Measurements from ENCODE around the gene MAP6.

MAP6 gene

GRCh38 chr11:75627906-75628668 is 40.8 kb downstream of the MAP6 start:
- DNase-seq = no peak

DNA sequence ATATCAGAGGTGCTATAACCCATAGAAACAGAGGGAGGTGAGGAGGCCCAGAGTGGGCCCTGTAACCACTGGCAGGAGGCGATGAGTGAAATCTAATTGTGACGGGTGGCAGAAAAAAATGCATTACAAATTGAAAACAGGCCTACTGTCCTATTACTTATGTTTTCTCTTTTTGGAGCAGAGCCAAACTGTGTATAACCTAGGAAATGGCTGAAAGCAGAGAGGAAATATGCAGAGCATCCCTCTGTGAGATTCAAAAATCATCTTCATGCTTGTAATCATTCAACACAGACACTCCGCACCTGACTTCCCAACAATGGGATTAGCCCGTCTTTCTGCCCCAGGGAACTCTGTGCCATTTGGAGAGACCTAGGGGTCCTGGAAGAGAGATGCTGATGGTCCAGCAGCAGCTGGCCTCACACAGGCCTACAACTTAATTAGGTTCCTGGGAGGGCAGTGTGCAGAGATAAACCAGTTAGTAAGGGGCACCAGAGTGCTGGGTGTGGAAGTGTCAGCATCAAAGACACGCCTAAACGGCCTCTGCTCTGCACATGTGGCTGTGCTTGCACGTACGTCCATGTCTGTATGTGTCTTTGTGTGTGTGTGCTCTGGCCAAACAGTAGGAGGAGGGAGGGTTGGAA is 41.8 kb downstream of the MAP6 start:
- no peak for DNase-seq

GRCh38 chr11:75625991-75626888 is 42.6 kb downstream of the MAP6 start:
- no peak for DNase-seq

DNA sequence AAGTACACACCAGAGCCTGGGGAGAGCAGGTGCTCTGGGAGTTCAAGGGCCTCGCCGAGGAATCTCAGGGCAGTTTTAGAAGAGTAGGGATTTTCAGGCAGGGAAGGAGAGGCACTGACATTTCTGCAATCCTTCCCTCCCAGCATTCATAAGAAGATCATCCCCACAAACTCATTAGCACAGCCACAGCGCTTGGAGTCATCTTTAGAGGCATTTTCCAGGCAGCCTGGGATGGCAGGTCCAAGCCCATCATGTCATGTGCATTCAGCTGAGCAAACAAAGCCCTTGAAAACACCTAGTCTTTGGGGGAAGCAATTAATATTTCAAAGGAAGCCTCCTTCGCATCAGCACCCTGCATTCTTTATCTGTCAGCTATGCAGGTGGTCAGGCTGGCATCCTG is 43.8 kb downstream of the MAP6 start:
- no peak for DNase-seq

- DNase-seq = no peak
Observed at GRCh38 chr11:75616281-75616680, 52.6 kb downstream of the MAP6 start.

DNA sequence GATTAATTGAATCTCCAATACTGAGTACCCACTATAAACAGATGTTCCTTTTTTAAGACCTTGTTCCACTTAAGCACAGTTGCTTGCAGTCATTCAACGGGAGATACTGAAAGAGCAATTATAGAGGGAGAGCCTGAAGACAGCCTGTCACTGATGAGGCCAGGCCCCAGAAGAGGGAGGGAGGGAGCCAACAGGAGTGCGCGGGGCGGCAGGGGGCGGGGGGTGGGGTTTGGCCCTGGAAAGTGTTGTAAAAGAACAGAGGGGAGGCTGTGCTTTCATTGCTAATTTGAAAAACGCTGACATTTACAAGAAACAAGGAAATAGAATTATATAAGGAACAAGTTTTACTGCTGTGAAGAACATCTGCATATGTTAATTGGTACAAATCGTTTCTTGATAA is 53.1 kb downstream of the MAP6 start:
- no peak for DNase-seq

DNA sequence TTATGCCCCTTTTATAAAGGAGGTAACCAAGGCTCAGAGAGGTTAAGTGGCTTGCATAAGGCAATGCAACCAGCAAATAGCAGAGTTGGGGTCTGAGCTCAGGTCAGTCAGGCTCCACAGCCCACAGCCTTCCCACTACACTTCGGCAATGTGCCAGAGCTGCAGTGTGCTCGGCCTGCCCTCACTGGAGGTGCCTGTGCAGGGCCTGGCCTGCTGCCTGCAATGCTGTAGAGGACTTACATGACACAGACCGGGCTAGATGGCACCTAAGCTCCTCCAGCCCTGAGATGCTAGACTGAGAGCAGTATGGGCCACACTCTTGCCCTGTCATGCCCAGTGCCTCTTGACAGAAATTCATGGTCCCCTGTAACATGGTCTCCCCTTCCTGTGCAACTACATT is 57.0 kb downstream of the MAP6 start:
- no peak for DNase-seq

GRCh38 chr11:75606099-75606498 is 62.7 kb downstream of the MAP6 start:
- DNase-seq = no peak

DNA sequence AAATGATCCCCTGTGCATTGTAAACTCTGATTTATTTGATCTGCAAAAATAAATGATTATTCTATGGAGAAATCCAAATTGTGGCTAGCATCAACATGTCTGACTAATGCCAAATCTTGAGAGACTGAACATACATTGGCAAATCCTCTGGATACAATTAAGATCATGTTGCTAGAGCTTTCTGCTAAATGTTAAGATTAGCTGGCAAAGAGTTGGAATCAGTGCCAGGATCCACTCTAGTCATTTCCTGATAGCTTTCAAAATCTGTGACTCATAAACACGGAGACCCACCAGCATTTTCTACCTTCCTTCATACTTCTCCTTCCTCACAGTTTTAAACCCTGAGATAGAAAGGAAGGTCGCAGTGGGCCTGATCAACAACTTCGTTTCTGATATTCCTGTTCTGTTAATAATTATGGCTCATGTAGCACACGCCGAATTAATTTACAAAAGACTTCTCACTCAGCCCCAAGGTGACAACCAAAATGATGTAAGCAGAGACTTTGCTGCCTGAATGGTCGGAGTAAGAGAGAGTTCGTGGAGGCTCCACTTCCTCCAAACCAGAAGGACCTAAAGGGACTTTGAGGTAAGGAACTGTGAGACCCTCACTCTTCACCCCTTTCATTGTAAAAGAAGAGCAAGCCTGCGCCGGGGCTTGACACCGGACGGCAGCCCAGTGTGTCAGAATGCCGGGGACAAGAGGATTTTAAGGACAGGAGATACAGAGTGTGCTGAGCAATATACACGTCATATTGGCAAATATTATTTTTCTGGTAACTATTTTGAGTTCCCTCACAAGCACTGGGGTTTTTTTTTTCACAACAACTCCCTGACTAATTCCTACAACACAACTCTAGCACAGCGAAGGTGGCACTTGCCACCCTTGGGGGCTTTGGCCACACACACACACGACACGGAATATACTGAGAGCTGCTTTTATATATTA is 64.8 kb downstream of the MAP6 start:
- peak; percentile 7 to 44 (median 34) for DNase-seq

GRCh38 chr11:75602951-75603350 is 65.9 kb downstream of the MAP6 start:
- DNase-seq = no peak

DNA sequence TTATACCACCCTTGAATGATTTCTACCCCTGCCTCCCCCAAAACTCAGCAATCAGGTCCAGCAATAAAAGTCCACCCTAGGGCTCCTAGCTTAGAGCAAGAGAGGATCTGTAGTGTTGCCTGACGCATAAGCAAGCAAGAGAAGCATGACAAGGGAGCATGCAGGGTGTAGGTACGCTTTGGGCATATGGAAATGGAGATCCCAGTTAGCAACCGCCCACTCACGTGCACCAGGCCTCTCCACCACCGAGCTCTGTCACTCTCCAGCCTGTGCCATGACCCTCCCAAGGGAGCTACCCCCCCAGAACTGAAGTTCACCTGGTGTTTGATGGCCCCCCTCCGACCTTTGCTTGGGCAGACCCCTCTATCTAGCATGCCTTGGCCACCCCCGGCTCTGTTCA is 67.3 kb downstream of the MAP6 start:
- DNase-seq = no peak

GRCh38 chr11:75600356-75600755 is 68.5 kb downstream of the MAP6 start:
- no peak for DNase-seq

- no peak for DNase-seq
Observed at GRCh38 chr11:75598900-75599299, 69.9 kb downstream of the MAP6 start.

DNA sequence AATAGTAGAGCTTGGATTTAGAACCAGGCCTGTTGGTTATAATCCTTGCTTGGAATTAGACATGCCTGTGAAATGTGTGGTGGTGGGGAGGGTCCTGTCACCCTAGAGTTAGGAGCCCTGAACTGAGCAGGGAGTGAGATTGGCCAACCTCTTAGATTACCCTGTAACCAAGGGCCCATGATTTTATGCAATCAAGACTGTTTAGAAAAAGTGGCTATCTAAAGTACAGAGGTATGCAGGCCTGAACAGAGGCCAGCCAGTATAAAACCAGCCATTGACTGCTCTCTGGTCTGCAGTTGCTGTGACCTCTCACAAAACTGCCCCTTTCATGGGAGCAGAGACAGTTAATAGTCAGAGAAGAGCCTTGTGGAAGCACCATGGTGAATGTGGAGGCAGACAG is 70.6 kb downstream of the MAP6 start:
- DNase-seq = no peak

- peak in 3 of 4 experiments; percentile 37 to 55 (median 50) for DNase-seq
Observed at GRCh38 chr11:75597636-75598035, 71.2 kb downstream of the MAP6 start.

GRCh38 chr11:75596914-75597313 is 71.9 kb downstream of the MAP6 start:
- DNase-seq = no peak

GRCh38 chr11:75595429-75595828 is 73.4 kb downstream of the MAP6 start:
- DNase-seq = no peak

DNA sequence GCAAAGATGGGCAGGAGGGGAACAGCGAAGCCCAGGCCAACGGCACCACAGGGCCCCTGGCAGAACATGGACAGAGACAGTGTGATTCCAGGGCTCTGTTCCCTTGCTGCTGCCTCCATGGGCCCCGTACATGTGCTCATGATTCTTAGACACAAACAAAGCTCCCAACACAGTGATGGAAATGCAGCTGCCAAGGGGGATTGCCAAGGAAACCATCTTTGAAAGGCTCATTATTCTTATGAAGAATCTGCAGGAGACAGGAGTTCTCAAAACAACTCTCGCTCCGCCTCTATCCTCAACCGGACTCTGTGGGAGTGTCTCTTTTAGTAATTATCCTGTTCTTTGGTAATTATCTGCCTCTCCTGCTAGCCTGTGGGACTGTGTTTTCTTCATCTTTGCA is 74.6 kb downstream of the MAP6 start:
- no peak for DNase-seq

DNA sequence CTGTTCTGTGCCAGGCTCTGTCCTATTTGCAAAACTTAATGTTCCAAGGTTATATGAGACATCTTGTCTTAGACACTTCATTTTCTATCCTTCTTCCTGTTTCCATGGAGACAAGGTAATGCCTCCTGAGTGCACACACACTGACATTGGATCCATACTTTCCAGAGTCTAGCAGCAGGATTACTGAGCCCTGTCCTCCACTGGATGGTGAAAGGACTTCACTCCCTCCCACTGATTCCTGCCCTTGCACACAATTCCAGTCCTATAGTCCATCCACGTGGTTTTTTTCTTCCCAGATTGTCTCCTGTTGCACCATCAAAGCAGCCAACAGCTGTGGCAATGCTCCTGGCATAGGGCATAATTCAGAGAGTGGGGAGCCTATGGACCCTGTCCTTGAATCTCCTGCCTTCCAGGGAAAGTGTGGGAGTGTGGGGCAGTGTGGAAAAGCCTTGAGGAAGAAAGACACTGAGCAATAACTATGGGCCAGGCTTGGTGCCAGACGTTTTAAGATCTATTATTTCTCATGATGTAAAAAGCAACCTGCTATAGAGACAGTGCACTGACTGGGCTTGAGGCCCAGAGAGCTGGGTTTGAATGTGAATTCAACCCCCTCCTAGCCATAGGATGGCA is 75.4 kb downstream of the MAP6 start:
- DNase-seq = no peak

- DNase-seq = no peak
Observed at GRCh38 chr11:75592715-75593114, 76.1 kb downstream of the MAP6 start.

DNA sequence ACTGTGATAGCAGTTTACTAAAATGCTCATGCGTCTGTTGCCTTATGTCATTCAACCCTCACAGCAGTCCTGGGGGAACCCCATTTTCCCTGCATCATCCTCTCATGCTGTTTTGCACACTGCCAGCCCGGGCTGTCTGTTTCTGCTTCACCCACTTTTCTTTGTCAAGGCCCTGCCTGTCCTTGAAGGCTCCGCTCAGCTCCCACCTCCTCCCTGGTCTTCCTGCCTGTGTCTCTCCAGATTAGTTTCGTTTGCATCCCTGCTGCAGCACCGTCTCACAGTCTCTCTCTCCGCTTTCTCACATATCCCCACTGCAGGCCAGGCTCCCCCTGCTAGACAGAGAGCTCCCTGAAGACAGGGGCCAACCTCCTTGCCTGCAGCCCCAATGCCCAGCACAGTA is 76.9 kb downstream of the MAP6 start:
- DNase-seq = no peak

GRCh38 chr11:75591371-75591770 is 77.5 kb downstream of the MAP6 start:
- DNase-seq = peak in 3 of 4 experiments; percentile 16 to 46 (median 17)

All from suppressor macrophage (primary cell).